IMR-90 (cell line): ENCODE measurements around the gene LRPAP1.
"Not testable (repeated sequence)": the region's sequence is repeated elsewhere in the genome, so short reads cannot be mapped to it uniquely, and the experiment has no call there.

ENCODE experiments used
- CEBPB ChIP-seq: IDR thresholded peaks from 2 replicates; pipeline ENCODE4 v1.6.1; 2012; ENCODE audit warnings: low read depth, low read length, improper control_type of control experiment
- CTCF ChIP-seq: conservative IDR thresholded peaks from 2 replicates; pipeline ENCODE4 v1.5.1; 2012; ENCODE audit warnings: mild to moderate bottlenecking, low read depth, low read length, improper control_type of control experiment
- NFE2L2 ChIP-seq: fragments of 150-350 bp; IDR thresholded peaks from 2 replicates; pipeline ENCODE4 v1.6.1; 2016; ENCODE audit warnings: low read depth, mild to moderate bottlenecking, low read length
- POLR2A ChIP-seq: IDR thresholded peaks from 2 replicates; pipeline ENCODE4 v1.6.1; 2012; ENCODE audit warnings: mild to moderate bottlenecking, low read depth, low read length
- RAD21 ChIP-seq: IDR thresholded peaks from 2 replicates; pipeline ENCODE4 v1.6.1; 2012; ENCODE audit warnings: low read length, improper control_type of control experiment
- RFX5 ChIP-seq: IDR thresholded peaks from 2 replicates; pipeline ENCODE4 v1.8.0; 2012; ENCODE audit warnings: low read depth, mild to moderate bottlenecking, low read length, moderate library complexity

GRCh38 chr4:3577208-3577892, 45.1 kb upstream of the LRPAP1 start:
- not testable (repeated sequence) for TF ChIP-seq CTCF, RAD21, POLR2A, RFX5, NFE2L2, CEBPB
